H1 (cell line): ENCODE measurements around the gene NUB1. TPM values are rescaled to one million over a fixed set of nuclear protein-coding genes. Genes with fewer than 3 reads are reported as not detected.

Source experiments
- CTCF ChIA-PET: fragments of 300-600 bp; sonication (Branson Sonifier 250); formaldehyde crosslinking; loops from one replicate; lab custom pipeline; 2021; ENCODE audit not compliant: partially characterized antibody; lab: Charles Lee
- POLR2A ChIA-PET: fragments of 300-600 bp; sonication (Branson Sonifier 250); formaldehyde crosslinking; loops from one replicate; lab custom pipeline; 2021; ENCODE audit warnings: inconsistent platforms; ENCODE audit not compliant: partially characterized antibody; lab: Charles Lee
- DNase-seq, 2 experiments: peaks; one replicate each; pipeline versions ENCODE4 v3.0.0 to v3.0.0-alpha.2; 2010 to 2022; ENCODE audit warnings: low spot score in 2 of 2, low read depth in 1 of 2, mixed read lengths in 1 of 2
- FAIRE-seq: peaks from 2 replicates; lab custom pipeline; 2011; peaks lifted over from hg19 to GRCh38; lab: Jason Lieb, UNC
- H2AFZ ChIP-seq: 2 replicates; pipeline ENCODE4 v1.8.1; 2012; ENCODE audit warnings: low read length, inconsistent platforms
- H2AK5ac ChIP-seq: 2 replicates; pipeline ENCODE4 v1.6.1; 2013; ENCODE audit warnings: low read depth, low read length
- H2BK120ac ChIP-seq: replicated peaks from 2 replicates; pipeline ENCODE3; 2013; ENCODE audit warnings: low read depth, low read length, inconsistent platforms
- H2BK12ac ChIP-seq: 2 replicates; pipeline ENCODE4 v1.6.1; 2013; ENCODE audit warnings: low read depth, low read length
- H2BK15ac ChIP-seq: 2 replicates; pipeline ENCODE4 v1.6.1; 2013; ENCODE audit warnings: low read length
- H2BK20ac ChIP-seq: 2 replicates; pipeline ENCODE4 v1.6.1; 2013; ENCODE audit warnings: low read length
- H2BK5ac ChIP-seq: 2 replicates; pipeline ENCODE4 v1.6.1; 2013; ENCODE audit warnings: low read depth, low read length
- H3K14ac ChIP-seq: 2 replicates; pipeline ENCODE4 v1.6.1; 2013; ENCODE audit warnings: inconsistent platforms; ENCODE audit not compliant: insufficient read length
- H3K18ac ChIP-seq: 2 replicates; pipeline ENCODE4 v1.6.1; 2013; ENCODE audit warnings: low read length; ENCODE audit errors: extremely low read depth
- H3K23ac ChIP-seq: 2 replicates; pipeline ENCODE4 v1.6.1; 2013; ENCODE audit warnings: inconsistent platforms; ENCODE audit not compliant: insufficient read length
- H3K23me2 ChIP-seq: 2 replicates; pipeline ENCODE4 v1.6.1; 2013; ENCODE audit warnings: low read depth, low read length
- H3K27ac ChIP-seq: 2 replicates; pipeline ENCODE4 v1.6.1; 2011; ENCODE audit warnings: low read depth, low read length, inconsistent platforms
- H3K27me3 ChIP-seq, 4 experiments: replicated peaks in 1 of 4; 1 replicate in 1 of 4; 2 replicates in 3 of 4; pipeline versions ENCODE4 v1.6.1 to v1.8.1; 2011 to 2013; ENCODE audit warnings: low read length in 3 of 4, mild to moderate bottlenecking in 3 of 4, inconsistent platforms in 2 of 4, mixed read lengths in 2 of 4, moderate library complexity in 1 of 4; ENCODE audit not compliant: control insufficient read depth in 3 of 4, insufficient read depth in 3 of 4; ENCODE audit errors: extremely low read depth in 1 of 4
- H3K36me3 ChIP-seq, 4 experiments: 2 replicates each; pipeline versions ENCODE4 v1.6.1 to v1.8.1; 2011 to 2013; ENCODE audit warnings: mild to moderate bottlenecking in 4 of 4, low read length in 3 of 4, moderate library complexity in 2 of 4, control low read depth in 1 of 4, inconsistent platforms in 1 of 4; ENCODE audit not compliant: insufficient read depth in 4 of 4, control insufficient read depth in 2 of 4
- H3K4ac ChIP-seq: replicated peaks from 2 replicates; pipeline ENCODE3; 2013; ENCODE audit warnings: low read length, low read depth, mixed read lengths, inconsistent platforms; ENCODE audit not compliant: insufficient read length
- H3K4me1 ChIP-seq, 4 experiments: replicated peaks in 1 of 4; 1 replicate in 1 of 4; 2 replicates in 3 of 4; pipeline versions ENCODE4 v1.6.1 to v1.8.1; 2011 to 2013; ENCODE audit warnings: low read length in 3 of 4, inconsistent platforms in 2 of 4, mixed read lengths in 1 of 4; ENCODE audit not compliant: insufficient read depth in 4 of 4, control insufficient read depth in 3 of 4
- H3K4me2 ChIP-seq, 2 experiments: 2 replicates each; pipeline versions ENCODE4 v1.6.1 to v1.8.1; 2011 to 2013; ENCODE audit warnings: low read depth in 2 of 2, low read length in 2 of 2, control low read depth in 1 of 2, inconsistent platforms in 1 of 2, mild to moderate bottlenecking in 1 of 2; ENCODE audit not compliant: insufficient read depth in 1 of 2
- H3K4me3 ChIP-seq, 4 experiments: fragments of 200-600, 300-600 bp in 1 of 4; sonication (generic), shearing (Covaris generic), sonication (Bioruptor Twin) in 1 of 4; 2 replicates each; pipeline versions ENCODE4 v1.5.1 to v1.8.1; 2011 to 2016; ENCODE audit warnings: low read length in 4 of 4, low read depth in 3 of 4, control low read depth in 2 of 4, inconsistent platforms in 2 of 4, mild to moderate bottlenecking in 2 of 4, mixed read lengths in 1 of 4, moderate library complexity in 1 of 4; ENCODE audit not compliant: insufficient read depth in 2 of 4; ENCODE audit errors: extremely low read depth in 1 of 4
- H3K56ac ChIP-seq: replicated peaks from 2 replicates; pipeline ENCODE3; 2013; ENCODE audit warnings: low read depth, mild to moderate bottlenecking, mixed read lengths, low read length, inconsistent platforms; ENCODE audit not compliant: insufficient read length
- H3K79me1 ChIP-seq: 2 replicates; pipeline ENCODE4 v1.6.1; 2013; ENCODE audit warnings: low read depth, low read length, control low read depth
- H3K79me2 ChIP-seq, 2 experiments: 2 replicates each; pipeline versions ENCODE4 v1.6.1 to v1.8.1; 2012 to 2013; ENCODE audit warnings: low read length in 2 of 2, mild to moderate bottlenecking in 2 of 2, inconsistent platforms in 1 of 2; ENCODE audit not compliant: insufficient read depth in 2 of 2, control insufficient read depth in 1 of 2
- H3K9ac ChIP-seq, 4 experiments: replicated peaks in 1 of 4; 1 replicate in 1 of 4; 2 replicates in 3 of 4; pipeline versions ENCODE4 v1.6.1 to v1.8.1; 2011 to 2013; ENCODE audit warnings: low read depth in 3 of 4, low read length in 3 of 4, control low read depth in 2 of 4, mild to moderate bottlenecking in 2 of 4, moderate library complexity in 2 of 4, inconsistent platforms in 1 of 4; ENCODE audit errors: extremely low read depth in 1 of 4
- H3K9me3 ChIP-seq, 2 experiments: 2 replicates each; pipeline versions ENCODE4 v1.6.1 to v1.8.1; 2012 to 2013; ENCODE audit warnings: mild to moderate bottlenecking in 2 of 2, moderate library complexity in 2 of 2, control low read depth in 1 of 2, inconsistent platforms in 1 of 2, low read depth in 1 of 2, low read length in 1 of 2, mixed read lengths in 1 of 2; ENCODE audit not compliant: insufficient read depth in 2 of 2
- H4K20me1 ChIP-seq, 2 experiments: replicated peaks in 1 of 2; 2 replicates each; pipeline versions ENCODE3 to v1.8.1; 2011 to 2013; ENCODE audit warnings: inconsistent platforms in 2 of 2, low read length in 2 of 2, mild to moderate bottlenecking in 1 of 2; ENCODE audit not compliant: insufficient read depth in 2 of 2, control insufficient read depth in 1 of 2
- H4K5ac ChIP-seq: 2 replicates; pipeline ENCODE4 v1.6.1; 2013; ENCODE audit warnings: low read length, low read depth, mixed read lengths, inconsistent platforms; ENCODE audit not compliant: insufficient read length
- H4K8ac ChIP-seq: 2 replicates; pipeline ENCODE4 v1.8.0; 2013; ENCODE audit warnings: mild to moderate bottlenecking, moderate library complexity, low read length, inconsistent platforms; ENCODE audit not compliant: insufficient read depth; ENCODE audit errors: extremely low read depth
- H4K91ac ChIP-seq: replicated peaks from 2 replicates; pipeline ENCODE3; 2013; ENCODE audit warnings: low read length, mixed read lengths, inconsistent platforms; ENCODE audit not compliant: insufficient read length
- BRCA1 ChIP-seq: IDR thresholded peaks from 2 replicates; pipeline ENCODE4 v1.6.1; 2012; ENCODE audit warnings: low read depth, low read length, improper control_type of control experiment
- HDAC6 ChIP-seq: IDR thresholded peaks from one replicate; pipeline ENCODE4 v1.7.1; 2012; ENCODE audit warnings: low read depth, mild to moderate bottlenecking, inconsistent platforms, low read length, moderate library complexity
- WGBS, 2 experiments: shearing (Covaris generic) in 1 of 2; methylation state at CpG; one replicate each; pipeline versions ENCODE4 v1.1.6 to v1.1.7; 2013 to 2015; ENCODE audit warnings: low lambda C conversion rate in 2 of 2, mixed read lengths in 2 of 2, inconsistent platforms in 1 of 2, low coverage in 1 of 2, missing lambda C conversion rate in 1 of 2; ENCODE audit not compliant: insufficient replicate concordance in 2 of 2, insufficient coverage in 1 of 2, insufficient read length in 1 of 2; ENCODE audit errors: extremely low coverage in 1 of 2, missing lambda C conversion rate in 1 of 2; 5-methylcytosine and 5-hydroxymethylcytosine counted together
- polyA plus RNA-seq, 7 experiments: library from polyadenylated mRNA; depleted of rRNA in 3 of 7; stranded (reverse) in 5 of 7; unstranded in 2 of 7; fragments of >200 nt in 5 of 7; fragments of 200-250 nt in 2 of 7; gene quantifications; 1 replicate in 5 of 7; 2 replicates in 1 of 7; 4 replicates in 1 of 7; pipeline versions ENCODE4 v1.2.1 to v1.2.3, GENCODE V29; 2011 to 2013; ENCODE audit warnings: missing spikeins in 2 of 7, mixed read lengths in 2 of 7
- total RNA-seq: library from RNA; stranded (reverse); fragmentation: NEBNext Ultra II Directional; extraction: Animal tissue kit (Norgen Biotek cat#: 25700); gene quantifications from 2 replicates; pipeline ENCODE4 v1.2.1, GENCODE V29; 2021

NUB1 gene
- total and polyA plus RNA-seq, 2 of the 8 experiments (the other 6 are each of a cell fraction or from before 2014, with no cell fraction given): 22.1 to 43.5 TPM

DNA sequence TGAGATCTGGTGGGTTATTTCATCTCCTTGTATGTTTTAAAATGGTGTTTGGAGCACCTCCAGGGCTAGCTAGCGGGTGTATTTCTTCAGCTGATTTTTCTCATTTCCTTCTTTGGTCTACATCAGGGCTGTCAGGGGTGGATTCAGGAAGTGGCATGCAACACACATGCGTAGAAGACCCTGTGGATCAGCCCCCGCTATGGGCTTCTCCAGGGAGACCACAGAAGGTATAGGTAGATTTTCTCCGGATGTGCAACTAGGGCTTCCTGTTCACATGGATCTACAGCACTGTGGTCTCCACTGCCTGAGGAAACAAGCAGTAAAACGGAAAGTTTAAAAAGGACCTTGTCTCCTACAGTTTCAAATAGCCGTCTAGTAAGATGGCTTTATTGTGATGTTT, 10.4 kb downstream of the NUB1 start:
- 92% methylated on average over 6 of the region's 6 CpGs; no CpG with 5 or more reads in 1 of the 2 experiments for WGBS, 2 experiments
- Histone ChIP-seq H2AK5ac (no peak overlapping the region), H3K56ac (no peak overlapping the region), H3K79me1 (no peaks in the 10 kb centered on the region), H3K14ac (no peak overlapping the region), H2BK120ac (no peak overlapping the region), H4K91ac (no peak overlapping the region), H3K4me1 (no peaks in the 10 kb centered on the region), H3K4me3 (no peak overlapping the region), H3K4me2 (no peak overlapping the region), H3K4ac (no peak overlapping the region), H2BK12ac (no peak overlapping the region), H3K9ac (no peak overlapping the region), H3K18ac (no peak overlapping the region), H2BK5ac (no peak overlapping the region), H3K23ac (no peak overlapping the region), H4K20me1 (peaks cover 3 to 6% of the 10 kb centered on the region in 2 experiments)
- CTCF ChIA-PET: interaction anchor here (0.8 to 8.0 kb wide), 30 partner anchors 8 to 277 kb away, joined by 3 to 161 read pairs (median 4); no protein-coding TSS in a partner anchor
- DNase-seq: no peak
- TF ChIP-seq BRCA1: no peak
- no peak for TF ChIP-seq HDAC6
- TF ChIP-seq, all 59 proteins: peak for 0
- no peak for FAIRE-seq
- Histone ChIP-seq H3K27ac (no peak overlapping the region; the same call in 1 of the 2 replicates), H3K27me3 (no peaks in the 10 kb centered on the region), H3K23me2 (no peaks in the 10 kb centered on the region), H4K5ac (no peak overlapping the region), H3K79me2 (no peaks in the 10 kb centered on the region), H2BK20ac (no peak overlapping the region), H2BK15ac (no peak overlapping the region), H3K36me3 (peaks cover 0 to 45% (median 26%) of the 10 kb centered on the region in 4 experiments; a peak in 6 of 8 replicates), H4K8ac (no peak overlapping the region), H2AFZ (no peak overlapping the region), H3K9me3 (no peaks in the 10 kb centered on the region)
- POLR2A ChIA-PET: interaction anchor here (1.5 kb wide), 1 partner anchor 14 kb away, joined by 3 read pairs; no protein-coding TSS in a partner anchor
